ENCODE measurements around the gene ACTR8. TPM values are rescaled to one million over a fixed set of nuclear protein-coding genes. Genes with fewer than 3 reads are reported as not detected.

Gene ACTR8
- polyA plus RNA-seq, 1 experiment = 33.0 TPM

DNA sequence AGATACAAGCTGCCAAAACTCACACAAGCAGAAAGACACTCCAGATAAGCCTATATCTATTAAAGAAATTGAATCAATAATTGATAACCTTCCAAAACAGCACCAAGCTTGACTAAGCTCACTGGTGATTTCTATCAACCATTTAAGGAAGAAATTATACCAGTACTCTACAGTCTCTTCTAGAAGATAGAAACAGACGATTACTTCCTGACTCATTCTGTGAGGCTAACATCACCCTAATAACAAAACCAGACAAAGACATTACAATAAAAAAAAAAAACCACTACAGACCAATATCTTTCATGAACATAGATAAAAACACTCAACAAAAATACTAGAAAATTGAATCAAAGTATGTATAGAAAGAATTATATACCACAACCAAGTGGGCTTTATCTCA lies 55.9 kb downstream of the ACTR8 start:
- DNase-seq (ENCODE audit: low read depth) = no peak
- POLR2A ChIA-PET = no interaction called here
- H3K4me3 ChIP-seq (ENCODE audit: low read depth, low read length) = no peak overlapping the region
- TF ChIP-seq, protein P1, sequence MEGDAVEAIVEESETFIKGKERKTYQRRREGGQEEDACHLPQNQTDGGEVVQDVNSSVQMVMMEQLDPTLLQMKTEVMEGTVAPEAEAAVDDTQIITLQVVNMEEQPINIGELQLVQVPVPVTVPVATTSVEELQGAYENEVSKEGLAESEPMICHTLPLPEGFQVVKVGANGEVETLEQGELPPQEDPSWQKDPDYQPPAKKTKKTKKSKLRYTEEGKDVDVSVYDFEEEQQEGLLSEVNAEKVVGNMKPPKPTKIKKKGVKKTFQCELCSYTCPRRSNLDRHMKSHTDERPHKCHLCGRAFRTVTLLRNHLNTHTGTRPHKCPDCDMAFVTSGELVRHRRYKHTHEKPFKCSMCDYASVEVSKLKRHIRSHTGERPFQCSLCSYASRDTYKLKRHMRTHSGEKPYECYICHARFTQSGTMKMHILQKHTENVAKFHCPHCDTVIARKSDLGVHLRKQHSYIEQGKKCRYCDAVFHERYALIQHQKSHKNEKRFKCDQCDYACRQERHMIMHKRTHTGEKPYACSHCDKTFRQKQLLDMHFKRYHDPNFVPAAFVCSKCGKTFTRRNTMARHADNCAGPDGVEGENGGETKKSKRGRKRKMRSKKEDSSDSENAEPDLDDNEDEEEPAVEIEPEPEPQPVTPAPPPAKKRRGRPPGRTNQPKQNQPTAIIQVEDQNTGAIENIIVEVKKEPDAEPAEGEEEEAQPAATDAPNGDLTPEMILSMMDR (IDR thresholded peaks at IDR 0.05; ENCODE audit: insufficient read depth, low read depth, low read length) = no peak
- H3K27me3 ChIP-seq (ENCODE audit: control insufficient read depth, insufficient read depth, low read length) = no peaks in the 10 kb centered on the region
- CTCF ChIA-PET = no interaction called here
- H3K36me3 ChIP-seq (ENCODE audit: control insufficient read depth, insufficient read depth, low read length) = no peaks in the 10 kb centered on the region

DNA sequence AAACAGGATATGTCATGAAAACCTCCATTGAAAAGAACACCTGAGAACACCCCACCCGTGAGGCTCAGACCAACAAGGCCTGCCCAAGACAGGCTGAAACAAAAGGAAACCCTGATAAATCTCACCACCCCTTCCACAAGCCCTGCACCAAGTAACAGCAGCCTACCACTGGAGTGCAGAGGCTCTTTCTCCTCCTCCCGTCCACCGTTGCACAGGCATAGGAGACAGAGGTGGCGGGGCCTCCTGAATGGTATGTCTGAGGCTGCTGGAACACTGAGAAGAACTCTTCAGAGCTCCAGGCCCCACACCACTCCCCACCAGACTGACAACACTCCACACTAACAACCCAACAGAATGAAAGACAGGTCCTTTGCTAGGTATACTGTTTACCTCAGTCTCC lies 57.2 kb downstream of the ACTR8 start:
- TF ChIP-seq, protein P1 (IDR thresholded peaks at IDR 0.05; ENCODE audit: insufficient read depth, low read depth, low read length) = no peak
- Histone ChIP-seq H3K27me3 (ENCODE audit: control insufficient read depth, insufficient read depth, low read length) (no peaks in the 10 kb centered on the region), H3K4me3 (ENCODE audit: low read depth, low read length) (no peak overlapping the region), H3K36me3 (ENCODE audit: control insufficient read depth, insufficient read depth, low read length) (no peaks in the 10 kb centered on the region)
- POLR2A ChIA-PET = no interaction called here
- no peak for DNase-seq (ENCODE audit: low read depth)
- CTCF ChIA-PET = interaction anchor here (0.9 kb wide), 1 partner anchor 14 kb away, joined by 3 read pairs; no protein-coding TSS in a partner anchor

DNA sequence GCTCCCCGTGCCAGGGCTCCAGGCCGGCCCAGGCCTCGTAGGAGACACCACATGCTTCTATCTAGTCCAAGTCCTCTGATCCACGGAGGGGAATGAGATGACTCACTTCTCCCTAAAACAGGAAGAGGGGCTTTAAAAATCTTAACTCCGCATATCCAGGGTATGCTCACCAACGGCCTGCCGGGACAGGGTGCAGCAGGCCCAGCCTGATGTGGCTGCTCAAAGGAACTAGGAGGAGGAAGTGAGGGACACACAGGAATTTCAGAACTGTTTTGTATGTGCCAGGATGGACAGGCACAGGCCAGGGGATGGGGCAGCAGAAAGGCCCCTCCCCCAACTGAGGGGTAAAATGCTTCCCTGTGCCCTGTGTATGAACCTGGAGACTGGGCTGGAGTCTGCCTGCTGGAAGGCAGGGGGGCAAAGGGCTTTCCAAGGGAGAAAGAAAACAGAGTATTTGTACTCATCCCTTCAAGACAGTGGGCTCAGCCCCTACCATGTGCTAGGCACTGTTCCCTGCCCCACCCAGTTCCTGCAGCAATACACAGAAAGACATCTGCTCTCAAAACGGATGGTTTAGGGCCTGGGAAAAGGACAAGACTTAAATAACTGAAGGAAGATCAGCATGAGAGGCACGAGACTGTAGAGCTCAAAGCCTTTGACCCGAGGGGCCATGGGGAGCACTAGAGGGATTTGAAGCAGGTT lies 57.8 kb downstream of the ACTR8 start:
- H3K36me3 ChIP-seq (ENCODE audit: control insufficient read depth, insufficient read depth, low read length) = no peaks in the 10 kb centered on the region
- ChIA-PET CTCF (interaction anchor here (0.9 kb wide), 1 partner anchor 14 kb away, joined by 3 read pairs; no protein-coding TSS in a partner anchor), POLR2A (no interaction called here)
- DNase-seq (ENCODE audit: low read depth) = no peak
- TF ChIP-seq, protein P1 (IDR thresholded peaks at IDR 0.05; ENCODE audit: insufficient read depth, low read depth, low read length) = no peak
- no peaks in the 10 kb centered on the region for H3K27me3 ChIP-seq (ENCODE audit: control insufficient read depth, insufficient read depth, low read length)
- no peak overlapping the region for H3K4me3 ChIP-seq (ENCODE audit: low read depth, low read length)

DNA sequence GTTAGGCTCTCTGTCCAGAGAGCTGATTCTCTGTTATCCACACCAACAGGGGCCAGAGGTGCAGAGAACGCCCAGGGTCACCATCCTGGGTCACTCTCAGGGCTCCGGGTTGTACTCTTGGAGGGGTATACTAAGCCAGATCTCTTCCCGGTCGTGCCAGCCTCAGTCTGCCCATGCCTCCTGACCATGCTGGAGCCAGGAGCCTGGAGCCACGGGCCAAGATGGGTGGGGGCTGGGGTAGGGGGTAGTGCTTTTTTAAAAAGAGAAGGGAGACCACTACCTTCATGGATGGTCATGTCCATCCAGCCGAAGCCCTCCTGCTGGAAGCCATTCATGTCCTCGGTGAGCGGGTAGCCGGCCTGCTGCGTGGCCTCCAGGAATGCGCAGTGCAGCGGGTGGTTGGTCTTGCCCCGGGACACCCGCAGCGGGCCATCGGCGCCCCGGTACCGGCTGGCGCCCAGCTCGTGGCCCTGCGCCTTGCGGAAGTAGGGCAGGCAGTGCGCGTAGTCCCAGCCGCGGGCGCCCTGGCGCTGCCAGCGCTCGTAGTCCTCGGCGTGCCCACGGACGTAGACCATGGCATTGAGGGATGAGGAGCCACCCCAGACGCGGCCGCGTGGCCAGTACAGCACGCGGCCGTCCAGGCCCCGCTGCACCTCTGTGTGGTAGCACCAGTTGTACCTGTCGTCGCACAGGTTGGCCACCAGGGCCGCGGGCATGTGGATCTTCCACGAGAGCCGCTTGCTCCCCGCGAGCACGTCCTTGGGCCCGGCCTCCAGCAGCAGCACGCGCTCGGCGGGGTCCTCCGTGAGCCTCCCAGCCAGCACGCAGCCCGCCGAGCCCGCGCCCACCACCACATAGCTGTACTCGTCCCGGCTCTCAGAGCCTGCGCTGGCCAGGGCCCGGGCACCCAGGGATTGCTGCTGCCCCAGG lies 58.7 kb downstream of the ACTR8 start:
- no peak for DNase-seq (ENCODE audit: low read depth)
- POLR2A ChIA-PET = no interaction called here

DNA sequence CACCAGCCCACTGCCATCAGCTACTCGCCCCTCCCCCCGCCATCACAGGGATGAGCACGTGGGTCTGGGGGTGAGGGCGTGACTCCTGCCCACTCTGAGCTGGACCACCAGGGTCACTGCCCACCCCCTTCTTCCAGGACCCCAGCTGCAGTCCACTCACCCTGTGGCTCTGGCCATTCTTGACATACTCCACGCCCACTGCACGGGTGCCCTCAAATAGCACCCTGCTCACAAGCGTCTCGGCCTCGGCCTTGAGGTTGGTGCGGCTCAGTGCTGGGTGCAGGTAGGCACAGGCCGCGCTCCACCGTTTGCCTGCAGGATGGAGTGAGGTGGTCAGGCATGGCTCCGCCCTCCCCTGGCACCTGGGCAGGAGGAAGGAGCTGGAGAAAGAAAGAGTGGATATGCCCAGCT lies 59.6 kb downstream of the ACTR8 start:
- no peak for DNase-seq (ENCODE audit: low read depth)
- H3K27me3 ChIP-seq (ENCODE audit: control insufficient read depth, insufficient read depth, low read length) = no peaks in the 10 kb centered on the region
- ChIA-PET POLR2A (no interaction called here), CTCF (no interaction called here)
- no peak overlapping the region for H3K4me3 ChIP-seq (ENCODE audit: low read depth, low read length)
- no peaks in the 10 kb centered on the region for H3K36me3 ChIP-seq (ENCODE audit: control insufficient read depth, insufficient read depth, low read length)
- TF ChIP-seq, protein P1 (IDR thresholded peaks at IDR 0.05; ENCODE audit: insufficient read depth, low read depth, low read length) = no peak

More for the DNA sequence above, 58.7 kb downstream of the ACTR8 start:
- H3K27me3 ChIP-seq (ENCODE audit: control insufficient read depth, insufficient read depth, low read length) = no peaks in the 10 kb centered on the region
- CTCF ChIA-PET = no interaction called here
- no peak overlapping the region for H3K4me3 ChIP-seq (ENCODE audit: low read depth, low read length)
- no peaks in the 10 kb centered on the region for H3K36me3 ChIP-seq (ENCODE audit: control insufficient read depth, insufficient read depth, low read length)
- TF ChIP-seq, protein P1 (IDR thresholded peaks at IDR 0.05; ENCODE audit: insufficient read depth, low read depth, low read length) = no peak
